Common myeloid progenitor, CD34-positive (primary cell): ENCODE data around the gene FNBP1L.

Experiments used
- CTCF ChIA-PET: fragments of 350-600 bp; sonication (Branson Sonifier 250); formaldehyde crosslinking; loops from one replicate; lab custom pipeline; 2021; ENCODE audit warnings: antibody characterized with exemption; lab: Charles Lee
- POLR2A ChIA-PET: fragments of 350-600 bp; sonication (Branson Sonifier 250); formaldehyde crosslinking; loops from one replicate; lab custom pipeline; 2021; ENCODE audit warnings: antibody characterized with exemption; lab: Charles Lee
- DNase-seq, 3 donors: peaks; one replicate each; pipeline versions ENCODE4 v3.0.0 to v3.0.0-alpha.2; 2013
- H3K27ac ChIP-seq, 2 experiments: 1 replicate in 1 of 2; 2 replicates in 1 of 2; pipeline ENCODE4 v1.7.0; 2013; ENCODE audit warnings: inconsistent platforms in 2 of 2, low read length in 2 of 2, mild to moderate bottlenecking in 2 of 2, low read depth in 1 of 2, moderate library complexity in 1 of 2; ENCODE audit not compliant: severe bottlenecking in 2 of 2, insufficient read depth in 1 of 2, poor library complexity in 1 of 2
- H3K27me3 ChIP-seq, 5 experiments: replicated peaks in 2 of 5; 1 replicate in 3 of 5; 2 replicates in 2 of 5; pipeline versions ENCODE4 v1.6.1 to v1.7.0; 2013; ENCODE audit warnings: low read length in 4 of 5, mild to moderate bottlenecking in 2 of 5, moderate library complexity in 2 of 5, inconsistent platforms in 1 of 5; ENCODE audit not compliant: insufficient read depth in 5 of 5, control insufficient read depth in 4 of 5
- H3K36me3 ChIP-seq, 4 experiments: 1 replicate in 2 of 4; 2 replicates in 2 of 4; pipeline versions ENCODE4 v1.6.1 to v1.7.0; 2013; ENCODE audit warnings: low read length in 3 of 4, control low read depth in 1 of 4, mild to moderate bottlenecking in 1 of 4; ENCODE audit not compliant: control insufficient read depth in 4 of 4, insufficient read depth in 4 of 4
- H3K4me1 ChIP-seq, 4 experiments: 1 replicate in 3 of 4; 2 replicates in 1 of 4; pipeline versions ENCODE4 v1.6.1 to v1.7.1; 2013; ENCODE audit warnings: low read length in 3 of 4, mild to moderate bottlenecking in 3 of 4, control low read depth in 1 of 4, inconsistent platforms in 1 of 4, moderate library complexity in 1 of 4; ENCODE audit not compliant: control insufficient read depth in 4 of 4, insufficient read depth in 4 of 4; ENCODE audit errors: control extremely low read depth in 1 of 4
- H3K4me3 ChIP-seq, 7 experiments: 1 replicate in 4 of 7; 2 replicates in 3 of 7; pipeline versions ENCODE4 v1.5.1 to v1.7.0; 2013; ENCODE audit warnings: mild to moderate bottlenecking in 7 of 7, low read length in 6 of 7, moderate library complexity in 6 of 7, inconsistent platforms in 2 of 7, low read depth in 2 of 7, control low read depth in 1 of 7; ENCODE audit not compliant: insufficient read depth in 4 of 7, control insufficient read depth in 1 of 7; ENCODE audit errors: extremely low read depth in 1 of 7
- H3K9me3 ChIP-seq, 5 experiments: 1 replicate in 4 of 5; 2 replicates in 1 of 5; pipeline versions ENCODE4 v1.6.1 to v1.7.1; 2013; ENCODE audit warnings: low read length in 4 of 5, mild to moderate bottlenecking in 2 of 5, inconsistent platforms in 1 of 5, low read depth in 1 of 5, moderate library complexity in 1 of 5; ENCODE audit not compliant: control insufficient read depth in 4 of 5, insufficient read depth in 2 of 5; ENCODE audit errors: control extremely low read depth in 1 of 5
- WGBS: methylation state at CpG from one replicate; pipeline ENCODE4 v1.1.5; 2013; ENCODE audit not compliant: insufficient coverage; 5-methylcytosine and 5-hydroxymethylcytosine counted together

FNBP1L gene

GRCh38 chr1:93573940-93574469 is 126.1 kb downstream of the FNBP1L start:
- Histone ChIP-seq H3K36me3 (peaks cover 0 to 2% (median 0%) of the 10 kb centered on the region in 4 experiments), H3K9me3 (no peaks in the 10 kb centered on the region), H3K4me3 (no peak overlapping the region), H3K27ac (no peak overlapping the region), H3K27me3 (no peaks in the 10 kb centered on the region), H3K4me1 (no peaks in the 10 kb centered on the region)
- DNase-seq, result no peak
- ChIA-PET POLR2A (no interaction called here), CTCF (interaction anchor here (0.6 kb wide), 1 partner anchor 10 kb away, joined by 3 read pairs; no protein-coding TSS in a partner anchor)
- no CpG with 5 or more reads among the region's 1 CpG for WGBS

- peaks cover 0 to 2% (median 0%) of the 10 kb centered on the region in 4 experiments for H3K36me3 ChIP-seq
- no peaks in the 10 kb centered on the region for H3K4me1 ChIP-seq
- no peaks in the 10 kb centered on the region for H3K27me3 ChIP-seq
- WGBS, result 100% methylated on average over 3 of the region's 7 CpGs
- no peaks in the 10 kb centered on the region for H3K9me3 ChIP-seq
- no peak overlapping the region for H3K27ac ChIP-seq
- DNase-seq, result no peak
- no peak overlapping the region for H3K4me3 ChIP-seq
- CTCF ChIA-PET, result no interaction called here
- POLR2A ChIA-PET, result no interaction called here
Observed at GRCh38 chr1:93574511-93574910, 126.6 kb downstream of the FNBP1L start.

GRCh38 chr1:93574991-93575390 is 127.1 kb downstream of the FNBP1L start:
- H3K36me3 ChIP-seq, result peaks cover 0 to 2% (median 0%) of the 10 kb centered on the region in 4 experiments
- H3K9me3 ChIP-seq, result no peaks in the 10 kb centered on the region
- CTCF ChIA-PET, result interaction anchor here (1.1 kb wide), 1 partner anchor 52 kb away, joined by 3 read pairs; no protein-coding TSS in a partner anchor
- POLR2A ChIA-PET, result no interaction called here
- DNase-seq, result no peak
- H3K27me3 ChIP-seq, result no peaks in the 10 kb centered on the region
- H3K27ac ChIP-seq, result no peak overlapping the region
- no peaks in the 10 kb centered on the region for H3K4me1 ChIP-seq
- no peak overlapping the region for H3K4me3 ChIP-seq
- 85% methylated on average over 6 of the region's 6 CpGs for WGBS

- no peaks in the 10 kb centered on the region for H3K27me3 ChIP-seq
- no peaks in the 10 kb centered on the region for H3K9me3 ChIP-seq
- H3K4me3 ChIP-seq, result no peak overlapping the region
- CTCF ChIA-PET, result interaction anchor here (1.1 to 1.5 kb wide), 2 partner anchors 16 to 51 kb away, joined by 3 read pairs; no protein-coding TSS in a partner anchor
- H3K4me1 ChIP-seq, result no peaks in the 10 kb centered on the region
- no peak for DNase-seq
- H3K36me3 ChIP-seq, result peaks cover 0 to 2% (median 0%) of the 10 kb centered on the region in 4 experiments
- no peak overlapping the region for H3K27ac ChIP-seq
- 98% methylated on average over 9 of the region's 10 CpGs for WGBS
- POLR2A ChIA-PET, result interaction anchor here (0.6 kb wide), 1 partner anchor 398 kb away, joined by 3 read pairs; no protein-coding TSS in a partner anchor
Observed at GRCh38 chr1:93575621-93576284, 127.8 kb downstream of the FNBP1L start.

- Histone ChIP-seq H3K36me3 (no peaks in the 10 kb centered on the region), H3K4me3 (no peak overlapping the region), H3K27me3 (no peaks in the 10 kb centered on the region), H3K9me3 (no peaks in the 10 kb centered on the region), H3K4me1 (no peaks in the 10 kb centered on the region), H3K27ac (no peak overlapping the region)
- ChIA-PET CTCF (interaction anchor here (0.6 to 1.5 kb wide), 3 partner anchors 16 to 406 kb away, joined by 3 read pairs; no protein-coding TSS in a partner anchor), POLR2A (interaction anchor here (0.6 kb wide), 1 partner anchor 399 kb away, joined by 3 read pairs; no protein-coding TSS in a partner anchor)
- no peak for DNase-seq
- 97% methylated on average over 8 of the region's 9 CpGs for WGBS
Observed at GRCh38 chr1:93576346-93576745, 128.4 kb downstream of the FNBP1L start.

GRCh38 chr1:93576746-93577145 is 128.8 kb downstream of the FNBP1L start:
- H3K9me3 ChIP-seq, result no peaks in the 10 kb centered on the region
- CTCF ChIA-PET, result interaction anchor here (0.6 to 1.5 kb wide), 3 partner anchors 15 to 405 kb away, joined by 3 read pairs; no protein-coding TSS in a partner anchor
- no peaks in the 10 kb centered on the region for H3K36me3 ChIP-seq
- WGBS, result 100% methylated on average over 2 of the region's 2 CpGs
- H3K27ac ChIP-seq, result no peak overlapping the region
- no peak for DNase-seq
- POLR2A ChIA-PET, result no interaction called here
- no peaks in the 10 kb centered on the region for H3K4me1 ChIP-seq
- H3K27me3 ChIP-seq, result no peaks in the 10 kb centered on the region
- H3K4me3 ChIP-seq, result no peak overlapping the region
